Keratinocyte (primary cell): ENCODE results near the gene C5.

Source experiments
- CTCF ChIP-seq, 3 experiments: IDR thresholded peaks in 1 of 3; conservative IDR thresholded peaks in 1 of 3; optimal IDR thresholded peaks in 1 of 3; 2 replicates in 2 of 3; 3 replicates in 1 of 3; pipeline versions ENCODE3 to v1.5.1; 2011; ENCODE audit warnings: low read length in 3 of 3, mild to moderate bottlenecking in 3 of 3, moderate library complexity in 2 of 3, control low read depth in 1 of 3, inconsistent platforms in 1 of 3; ENCODE audit not compliant: insufficient read depth in 2 of 3; ENCODE audit errors: extremely low read depth in 1 of 3
- EZH2 ChIP-seq: IDR thresholded peaks from one replicate; pipeline ENCODE4 v1.6.1; 2012; ENCODE audit warnings: inconsistent platforms, mild to moderate bottlenecking, low read length, moderate library complexity

GRCh38 chr9:120989065-120989464, 61.0 kb downstream of the C5 start:
- no peak for TF ChIP-seq CTCF (optimal IDR thresholded peaks at IDR 0.05 in 1 of 3, IDR thresholded peaks at IDR 0.05 in 1 of 3, conservative IDR thresholded peaks at IDR 0.05 in 1 of 3; ENCODE audit: extremely low read depth in 1 of 3, insufficient read depth in 2 of 3, low read length in 3 of 3)
- no peak for TF ChIP-seq EZH2
